Measurements from ENCODE around the gene WDR5.
"Not testable (repeated sequence)": the region's sequence is repeated elsewhere in the genome, so short reads cannot be mapped to it uniquely, and the experiment has no call there.

Gene WDR5

DNA sequence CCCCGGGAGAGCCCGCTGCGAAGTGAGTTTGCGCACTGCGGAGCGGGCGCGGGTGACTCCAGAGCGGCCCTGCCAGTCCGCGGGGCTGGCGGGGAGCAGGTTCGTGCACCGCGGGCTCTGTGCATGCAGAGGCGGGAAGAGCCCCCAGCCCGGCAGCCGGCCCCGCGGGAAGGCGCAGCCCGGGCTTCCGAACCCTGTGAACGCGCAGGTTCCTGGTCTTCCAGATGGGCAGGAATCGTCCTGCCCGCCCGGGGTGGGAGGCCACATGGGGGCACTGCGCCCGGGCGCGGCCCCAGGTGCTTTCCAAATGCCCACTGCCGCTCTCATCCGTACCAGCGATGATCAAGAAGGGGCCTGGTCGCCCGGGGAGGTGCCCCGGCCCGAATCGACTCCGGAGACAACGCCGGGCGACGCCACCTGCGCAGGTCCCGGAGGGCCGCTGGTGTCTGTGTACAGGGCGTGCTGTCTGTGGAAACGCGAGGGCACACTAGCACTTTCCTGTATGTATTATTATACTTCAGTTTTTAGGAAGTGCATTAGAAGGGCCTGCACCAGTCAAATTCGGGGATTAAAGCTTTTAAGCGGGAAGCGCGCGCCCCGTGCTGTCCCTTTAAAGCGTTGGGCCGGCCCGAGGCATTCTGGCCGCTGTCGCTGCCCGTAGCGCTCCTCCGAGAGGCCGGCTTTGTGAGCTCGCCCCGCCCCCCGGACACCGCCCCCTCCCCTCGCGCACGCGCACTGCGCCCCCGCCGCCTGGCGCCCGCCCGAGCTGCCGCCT lies at the start of gene WDR5:
Gene WDR5 (plus strand): TSS at position 740 of the 775 bp plus-strand sequence. CDS start 3,796 bp downstream, outside the sequence.
- DNase-seq: peak; percentile 93

DNA sequence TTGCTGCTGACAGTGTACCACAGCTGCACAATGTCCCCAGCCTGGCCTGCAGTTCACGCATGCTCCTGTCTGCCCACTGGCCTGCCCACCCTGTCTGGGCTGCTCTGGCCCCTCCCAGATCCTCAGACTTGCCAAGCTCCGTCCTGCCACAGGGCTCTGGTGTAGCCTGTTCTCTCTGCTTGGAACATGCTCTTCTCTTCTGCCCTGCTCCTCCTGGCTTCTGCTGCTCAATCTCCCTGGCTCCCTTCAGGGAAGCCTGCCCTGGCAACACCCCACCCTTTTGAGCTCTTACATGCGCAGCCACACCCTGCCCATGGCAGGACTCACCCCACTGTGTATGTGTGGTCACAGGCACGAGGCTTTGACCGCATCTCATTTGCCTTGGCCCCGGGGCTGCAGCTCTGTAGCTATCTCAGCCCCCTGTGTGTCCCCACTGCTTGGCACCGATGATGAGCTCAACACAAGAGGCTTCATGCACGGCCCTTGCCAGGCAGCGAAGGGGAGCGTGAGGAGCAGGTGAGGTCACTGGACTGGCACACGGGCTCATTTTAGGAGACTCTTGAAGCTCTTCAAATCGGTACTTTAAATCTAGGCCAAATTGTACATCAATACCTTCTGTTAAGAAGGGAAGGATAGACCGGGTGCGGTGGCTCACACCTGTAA lies 47.7 kb upstream of the WDR5 start:
- DNase-seq: no peak

GRCh38 chr9:134089972-134090371 lies 45.9 kb upstream of the WDR5 start:
- DNase-seq: no peak

DNA sequence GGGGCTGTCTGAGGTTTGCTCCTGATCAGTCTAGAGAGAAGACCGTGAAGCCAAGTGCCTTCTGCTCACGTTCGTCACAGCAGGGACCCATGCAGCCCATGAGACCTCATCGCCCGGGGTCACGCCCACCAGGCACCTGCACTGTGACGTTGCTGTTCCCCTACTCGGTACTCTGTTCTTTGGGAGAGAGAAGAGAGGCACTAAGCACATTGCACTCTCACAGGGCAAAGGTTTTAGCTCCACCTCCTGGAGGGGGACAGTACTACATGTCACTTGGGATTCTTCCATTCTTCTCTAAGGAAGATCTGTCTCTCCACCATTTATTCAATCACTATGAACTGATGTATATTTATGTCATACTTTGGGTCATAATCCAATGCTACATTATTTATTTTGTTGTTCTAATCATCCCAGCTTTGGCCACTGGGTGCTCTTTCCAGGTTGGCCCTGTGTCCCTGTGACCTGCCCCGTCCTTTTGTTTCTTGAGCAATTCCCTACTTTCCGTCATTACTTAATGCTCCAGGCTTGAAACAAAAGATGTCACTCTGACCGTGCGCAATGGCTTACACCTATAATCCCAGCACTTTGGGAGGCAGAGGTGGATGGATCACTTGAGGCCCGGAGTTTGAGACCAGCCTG lies 36.6 kb upstream of the WDR5 start:
- peak; percentile 74 for DNase-seq

GRCh38 chr9:134100040-134100439 lies 35.8 kb upstream of the WDR5 start:
- no peak for DNase-seq

- not testable (repeated sequence) for DNase-seq
Observed at GRCh38 chr9:134101133-134101532, 34.7 kb upstream of the WDR5 start.

DNA sequence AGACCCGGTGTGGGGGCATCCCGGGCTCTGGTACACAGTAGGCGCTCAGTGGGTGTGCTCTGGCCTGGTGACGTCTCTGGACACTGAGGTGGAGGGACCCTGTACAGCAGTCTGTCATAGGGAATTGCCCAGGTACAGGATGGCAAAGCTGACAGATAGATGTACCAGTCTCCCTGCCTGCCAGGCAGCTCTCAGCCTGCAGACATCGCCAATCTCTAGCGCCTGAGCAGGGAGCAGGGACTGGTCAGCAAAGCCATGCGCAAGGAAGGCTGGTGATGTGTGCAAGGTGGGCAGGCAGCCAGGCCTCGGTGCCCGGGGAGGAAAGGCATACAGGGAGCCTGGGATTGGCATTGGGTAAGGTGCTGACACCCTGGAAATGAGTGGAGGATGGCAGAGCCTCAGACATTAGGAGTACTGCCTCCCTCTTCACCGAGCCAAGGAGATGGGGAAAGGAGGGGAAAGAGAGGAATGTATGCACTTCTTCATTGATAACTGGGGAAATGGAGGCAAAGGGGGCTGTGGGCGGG lies 34.2 kb upstream of the WDR5 start:
- no peak for DNase-seq

DNA sequence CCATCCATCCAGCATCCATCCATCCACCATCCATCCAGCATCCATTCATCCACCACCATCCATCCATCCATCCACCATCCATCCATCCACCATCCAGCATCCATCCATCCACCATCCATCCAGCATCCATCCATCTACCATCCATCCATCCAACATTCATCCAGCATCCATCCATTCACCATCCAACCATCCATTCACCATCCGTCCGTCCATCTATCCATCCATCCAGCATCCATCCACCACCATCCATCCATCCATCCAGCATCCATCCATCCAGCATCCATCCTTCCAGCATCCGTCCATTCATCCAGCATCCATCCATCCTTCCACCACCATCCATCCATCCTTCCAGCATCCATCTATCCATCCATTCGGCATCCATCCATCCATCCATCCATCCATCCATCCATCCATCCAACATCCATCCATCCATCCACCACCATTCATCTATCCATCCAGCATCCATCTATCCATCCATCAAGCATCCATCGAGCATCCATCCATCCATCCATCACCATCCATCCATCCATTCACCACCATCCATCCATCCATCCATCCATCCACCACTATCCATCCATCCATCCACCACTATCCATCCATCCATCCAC lies 32.4 kb upstream of the WDR5 start:
- no peak for DNase-seq

- no peak for DNase-seq
Observed at GRCh38 chr9:134111064-134111463, 24.8 kb upstream of the WDR5 start.

DNA sequence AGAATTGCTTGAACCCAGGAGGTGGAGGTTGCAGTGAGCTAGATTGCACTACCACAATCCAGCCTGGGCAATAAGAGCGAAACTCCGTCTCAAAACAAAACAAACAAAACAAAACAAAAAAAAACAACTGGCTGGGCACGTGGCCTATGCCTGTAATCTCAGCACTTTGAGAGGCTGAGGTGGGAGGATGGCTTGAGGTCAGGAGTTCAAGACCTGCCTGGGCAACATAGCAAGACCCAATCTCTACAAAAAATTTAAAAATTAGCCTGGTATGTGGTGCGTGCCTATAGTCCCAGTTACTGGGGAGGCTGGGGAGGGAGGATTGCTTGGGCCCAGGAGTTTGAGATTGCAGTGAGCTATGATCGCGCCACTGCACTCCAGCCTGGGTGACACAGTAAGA lies 23.3 kb upstream of the WDR5 start:
- no peak for DNase-seq

- not testable (repeated sequence) for DNase-seq
Observed at GRCh38 chr9:134118972-134119371, 16.9 kb upstream of the WDR5 start.

GRCh38 chr9:134123764-134124128 lies 12.1 kb upstream of the WDR5 start:
- no peak for DNase-seq

DNA sequence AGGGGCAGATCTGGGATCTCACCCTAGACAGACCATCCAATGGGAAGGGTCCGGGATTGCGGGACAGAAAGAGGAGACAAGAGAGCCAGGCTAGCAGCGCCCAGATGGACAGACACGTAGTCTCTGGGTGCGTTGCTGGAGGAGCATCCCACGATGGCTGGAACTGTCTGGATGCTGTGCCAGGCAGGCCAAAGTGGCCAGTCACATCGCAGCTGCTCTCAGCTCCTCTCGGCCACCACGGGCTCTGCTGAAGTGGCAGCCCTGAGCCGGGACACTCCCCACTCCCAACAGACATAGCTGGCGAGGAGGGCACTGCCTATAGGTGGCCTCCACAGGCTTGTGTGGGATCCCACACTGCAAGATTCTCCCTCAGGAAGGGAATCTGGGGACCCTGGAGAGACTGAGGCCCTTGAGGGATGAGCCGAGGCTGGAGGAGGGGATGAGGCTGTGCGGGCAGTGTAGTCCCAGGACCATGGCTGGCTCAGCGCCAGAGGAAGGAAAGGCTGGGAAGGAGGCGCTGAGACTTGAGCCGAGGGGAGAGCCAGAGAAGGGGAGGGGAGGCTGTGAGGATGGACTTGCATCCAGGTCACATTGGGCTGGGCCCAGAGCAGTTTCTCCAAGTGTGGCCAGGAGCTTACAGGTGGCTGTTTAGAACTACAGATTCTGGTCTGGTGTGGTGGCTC lies 10.3 kb upstream of the WDR5 start:
- no peak for DNase-seq

DNA sequence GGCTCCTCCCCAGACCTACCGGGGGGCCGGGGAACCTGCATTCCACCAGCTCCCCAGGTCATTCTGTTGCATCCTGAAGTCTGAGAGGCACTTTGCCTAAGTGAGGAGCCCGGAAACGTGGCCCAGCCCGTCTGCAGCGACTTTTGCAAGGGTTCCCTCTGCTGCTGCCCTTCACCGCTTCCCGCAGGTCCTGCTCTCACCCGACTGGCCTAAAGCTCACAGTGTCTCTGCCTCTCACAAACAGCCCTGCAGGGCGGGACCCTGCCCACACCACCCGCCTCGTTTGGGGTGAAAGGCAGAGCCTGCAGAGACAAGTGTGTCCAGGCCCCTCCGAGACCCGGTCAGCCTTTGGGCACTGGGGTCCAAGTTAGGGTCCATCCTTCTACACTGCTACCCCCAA lies 9.5 kb upstream of the WDR5 start:
- DNase-seq: no peak

- no peak for DNase-seq
Observed at GRCh38 chr9:134127065-134127580, 8.8 kb upstream of the WDR5 start.

GRCh38 chr9:134127616-134128015 lies 8.3 kb upstream of the WDR5 start:
- no peak for DNase-seq

DNA sequence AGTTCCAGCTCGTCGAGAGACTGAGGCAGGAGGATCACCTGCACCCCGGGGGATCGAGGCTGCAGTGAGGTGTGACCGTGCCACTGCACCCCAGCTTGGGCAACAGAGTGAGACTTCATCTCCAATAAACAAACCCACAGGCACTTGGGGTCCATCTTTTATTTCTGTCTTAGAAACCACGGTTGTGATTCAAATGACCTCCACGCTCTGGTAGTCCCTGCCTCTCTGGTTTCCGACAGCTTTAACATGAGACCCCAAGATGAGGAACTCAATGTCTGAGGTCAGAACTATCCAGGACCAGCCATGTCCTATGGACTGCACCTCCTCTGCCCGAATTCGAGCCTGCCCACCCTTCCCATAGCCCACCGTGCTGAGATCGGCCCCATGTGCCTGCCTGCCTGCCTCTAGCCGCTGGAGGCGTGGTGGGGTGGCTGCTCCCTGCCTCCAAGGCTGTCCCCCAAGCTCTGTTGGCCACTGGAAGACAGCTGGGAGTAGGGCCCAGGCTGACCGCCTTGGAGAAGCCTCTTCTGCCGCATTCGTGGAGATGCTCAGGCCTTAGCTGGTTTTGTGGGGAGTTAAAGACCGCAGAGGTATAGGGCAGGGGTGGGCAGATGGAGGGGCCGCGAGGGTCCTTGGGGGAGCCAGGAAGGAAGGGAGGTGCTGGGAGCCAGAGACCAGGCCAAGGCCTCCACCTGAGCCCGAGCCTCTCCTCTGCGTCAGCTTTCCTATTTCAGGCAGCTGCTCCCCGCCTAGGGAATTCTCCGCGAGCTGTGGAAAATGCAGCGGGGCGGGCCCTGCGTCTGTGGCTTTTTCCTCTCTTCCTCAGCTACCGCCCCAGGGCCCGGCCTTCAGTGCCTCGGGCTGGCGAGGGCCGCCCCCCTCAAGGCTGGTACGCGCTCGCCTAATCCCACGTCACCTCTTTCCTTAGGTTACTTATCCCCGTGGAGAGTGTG lies 6.9 kb upstream of the WDR5 start:
- DNase-seq: no peak

GRCh38 chr9:134130503-134131375 lies 5.1 kb upstream of the WDR5 start:
- DNase-seq: no peak

- no peak for DNase-seq
Observed at GRCh38 chr9:134131471-134132207, 4.2 kb upstream of the WDR5 start.
